Lung (tissue), 12 donors: Measurements from ENCODE around the gene CRLF1. TPM values are rescaled to one million over a fixed set of nuclear protein-coding genes. Genes with fewer than 3 reads are reported as not detected.
A peak's percentile ranks its signal among the peaks of the same experiment; 100 is the strongest.

Experiments
- ATAC-seq: fragments of 200-7000 bp; cut with Tn5 transposase; one replicate; pipeline ENCODE4 v1.9.1; 2020; ENCODE audit warnings: moderate number of reproducible peaks; ENCODE audit not compliant: insufficient read depth, low FRiP score
- DNase-seq, 3 donors: peaks; one replicate each; pipeline ENCODE4 v3.0.0-alpha.2; 2013 to 2017
- H3K27ac ChIP-seq, 2 donors: one replicate each; pipeline ENCODE4 v1.5.1; 2013; ENCODE audit warnings: mild to moderate bottlenecking in 2 of 2, moderate library complexity in 2 of 2, control low read depth in 1 of 2, inconsistent platforms in 1 of 2, low read depth in 1 of 2, low read length in 1 of 2
- H3K27me3 ChIP-seq, 3 donors: one replicate each; pipeline ENCODE4 v1.5.1; 2013; ENCODE audit warnings: low read length in 2 of 3; ENCODE audit not compliant: control insufficient read depth in 3 of 3, insufficient read depth in 3 of 3
- H3K36me3 ChIP-seq, 4 donors: one replicate each; pipeline ENCODE4 v1.5.1; 2013; ENCODE audit warnings: low read length in 4 of 4, mild to moderate bottlenecking in 1 of 4, moderate library complexity in 1 of 4; ENCODE audit not compliant: control insufficient read depth in 4 of 4, insufficient read depth in 4 of 4
- H3K4me1 ChIP-seq, 5 donors: one replicate each; pipeline ENCODE4 v1.5.1; 2013; ENCODE audit warnings: low read length in 5 of 5, mild to moderate bottlenecking in 2 of 5, moderate library complexity in 1 of 5; ENCODE audit not compliant: control insufficient read depth in 5 of 5, insufficient read depth in 5 of 5
- H3K4me3 ChIP-seq: one replicate; pipeline ENCODE4 v1.5.1; 2013; ENCODE audit warnings: mild to moderate bottlenecking, control low read depth, moderate library complexity
- H3K9ac ChIP-seq, 2 donors: one replicate each; pipeline ENCODE4 v1.5.1; 2013; ENCODE audit warnings: low read length in 2 of 2, control low read depth in 1 of 2; ENCODE audit not compliant: insufficient read depth in 1 of 2
- H3K9me3 ChIP-seq, 4 donors: one replicate each; pipeline ENCODE4 v1.5.1; 2013; ENCODE audit warnings: low read length in 3 of 4, mild to moderate bottlenecking in 1 of 4, moderate library complexity in 1 of 4; ENCODE audit not compliant: control insufficient read depth in 4 of 4, insufficient read depth in 3 of 4
- WGBS, 2 donors: extraction: QIAGEN DNeasy Blood & Tissue Kit; methylation state at CpG; one replicate each; pipeline ENCODE4 v1.1.7; 2013; 5-methylcytosine and 5-hydroxymethylcytosine counted together
- polyA plus RNA-seq, 2 donors: library from polyadenylated mRNA; stranded (reverse); fragments of 200-250 nt; gene quantifications; one replicate each; pipeline ENCODE4 v1.2.1, GENCODE V29; 2013
- total RNA-seq, 2 donors: library from RNA; depleted of rRNA in 1 of 2; stranded (reverse); fragments of >200 nt in 1 of 2; gene quantifications; one replicate each; pipeline ENCODE4 v1.2.1, GENCODE V29; 2014 to 2021
- TF ChIP-seq, protein P1 (sequence below): IDR thresholded peaks from 2 replicates; pipeline ENCODE4 v1.5.1; 2012; ENCODE audit warnings: mild to moderate bottlenecking; ENCODE audit errors: control extremely low read depth, extremely low read depth
- donor health status: control.
- donor health status: control.
- donor health status: Bipolar disorder and iron deficiency.
- donor health status: healthy.
- donor health status: DM: yes; HTN: yes; CAD: no.

Gene CRLF1
- total and polyA plus RNA-seq, 4 donors: 12.8 to 48.2 (median 25.1) TPM

DNA sequence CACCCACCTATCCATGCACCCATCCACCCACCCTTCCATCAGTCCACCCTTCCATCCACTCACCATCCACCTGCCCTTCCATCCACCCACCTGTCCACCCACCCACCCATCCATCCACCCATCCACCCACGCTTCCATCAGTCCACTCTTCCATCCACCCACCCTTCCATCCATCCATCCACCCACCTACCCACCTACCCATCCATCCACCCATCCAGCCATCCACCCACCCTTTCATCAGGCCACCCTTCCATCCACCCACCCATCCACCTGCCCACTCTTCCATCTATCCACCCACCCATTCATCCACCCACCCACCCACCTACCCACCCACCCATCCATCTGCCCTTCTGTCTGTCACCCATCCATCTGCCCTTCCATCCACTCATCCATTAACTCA lies 47.3 kb upstream of the CRLF1 start:
- no peak for ATAC-seq
- 97 to 100% methylated on average over 1 of the region's 1 CpG for WGBS, 2 donors

GRCh38 chr19:18651733-18652132 lies 45.1 kb upstream of the CRLF1 start:
- Histone ChIP-seq H3K4me3 (no peak overlapping the region), H3K27me3 (no peaks in the 10 kb centered on the region), H3K4me1 (peaks cover 0 to 32% (median 19%) of the 10 kb centered on the region in 5 donors), H3K27ac (no peak overlapping the region), H3K36me3 (peaks cover 0 to 2% (median 0%) of the 10 kb centered on the region in 4 donors), H3K9me3 (no peaks in the 10 kb centered on the region), H3K9ac (no peak overlapping the region)
- 89 to 94% methylated on average over 6 of the region's 6 CpGs for WGBS, 2 donors
- ATAC-seq (no peak), DNase-seq (no peak)
- TF ChIP-seq, protein P1, sequence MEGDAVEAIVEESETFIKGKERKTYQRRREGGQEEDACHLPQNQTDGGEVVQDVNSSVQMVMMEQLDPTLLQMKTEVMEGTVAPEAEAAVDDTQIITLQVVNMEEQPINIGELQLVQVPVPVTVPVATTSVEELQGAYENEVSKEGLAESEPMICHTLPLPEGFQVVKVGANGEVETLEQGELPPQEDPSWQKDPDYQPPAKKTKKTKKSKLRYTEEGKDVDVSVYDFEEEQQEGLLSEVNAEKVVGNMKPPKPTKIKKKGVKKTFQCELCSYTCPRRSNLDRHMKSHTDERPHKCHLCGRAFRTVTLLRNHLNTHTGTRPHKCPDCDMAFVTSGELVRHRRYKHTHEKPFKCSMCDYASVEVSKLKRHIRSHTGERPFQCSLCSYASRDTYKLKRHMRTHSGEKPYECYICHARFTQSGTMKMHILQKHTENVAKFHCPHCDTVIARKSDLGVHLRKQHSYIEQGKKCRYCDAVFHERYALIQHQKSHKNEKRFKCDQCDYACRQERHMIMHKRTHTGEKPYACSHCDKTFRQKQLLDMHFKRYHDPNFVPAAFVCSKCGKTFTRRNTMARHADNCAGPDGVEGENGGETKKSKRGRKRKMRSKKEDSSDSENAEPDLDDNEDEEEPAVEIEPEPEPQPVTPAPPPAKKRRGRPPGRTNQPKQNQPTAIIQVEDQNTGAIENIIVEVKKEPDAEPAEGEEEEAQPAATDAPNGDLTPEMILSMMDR: no peak

More for the DNA sequence above, 47.3 kb upstream of the CRLF1 start:
- Histone ChIP-seq H3K27me3 (no peaks in the 10 kb centered on the region), H3K27ac (no peak overlapping the region), H3K9ac (no peak overlapping the region), H3K4me1 (peaks cover 0 to 25% (median 19%) of the 10 kb centered on the region in 5 donors), H3K9me3 (no peaks in the 10 kb centered on the region), H3K36me3 (peaks cover 0 to 2% (median 0%) of the 10 kb centered on the region in 4 donors), H3K4me3 (no peak overlapping the region)
- TF ChIP-seq, protein P1: no peak
- DNase-seq: no peak

DNA sequence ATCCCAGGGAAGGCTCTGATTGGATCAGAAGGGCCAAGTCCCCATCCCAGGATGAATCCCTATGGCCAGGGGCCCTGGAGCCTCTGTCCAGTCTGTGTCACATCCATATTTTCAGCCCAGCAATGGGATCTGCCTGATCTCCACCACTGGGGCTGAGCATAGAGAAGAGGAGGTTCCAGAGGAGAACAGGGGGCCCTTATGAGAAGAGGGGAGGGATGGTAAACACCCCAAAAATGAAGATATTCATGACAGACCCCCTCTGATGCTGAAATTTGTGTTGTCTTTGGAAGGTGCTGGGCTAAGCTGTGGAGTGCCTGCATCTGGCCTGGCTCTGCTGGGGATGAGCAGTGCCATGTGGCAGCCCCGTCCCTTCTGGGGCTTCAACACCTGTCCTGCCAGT lies 44.7 kb upstream of the CRLF1 start:
- TF ChIP-seq, protein P1: no peak
- Histone ChIP-seq H3K9me3 (no peaks in the 10 kb centered on the region), H3K4me1 (peaks cover 0 to 35% (median 21%) of the 10 kb centered on the region in 5 donors), H3K27me3 (no peaks in the 10 kb centered on the region), H3K36me3 (peaks cover 0 to 2% (median 0%) of the 10 kb centered on the region in 4 donors), H3K9ac (no peak overlapping the region), H3K27ac (peak overlapping the region; percentile 43 to 83), H3K4me3 (no peak overlapping the region)
- WGBS, 2 donors: 77 to 83% methylated on average over 1 of the region's 1 CpG
- no peak for DNase-seq
- ATAC-seq: no peak
